GM13976 (cell line): ENCODE results near the gene PTGS1.

Source experiments
- DNase-seq: peaks from one replicate; pipeline ENCODE4 v3.0.0; 2012; ENCODE audit warnings: low spot score
- in situ Hi-C: fragments of 300-500 bp; cut with MboI; formaldehyde crosslinking; loops from one replicate; pipeline ENCODE4 v1.12.0; 2022; ENCODE audit warnings: low sequenced_read_pairs, mixed read lengths, inconsistent platforms; ENCODE audit not compliant: unreplicated experiment
- TF ChIP-seq, protein P1 (sequence below): IDR thresholded peaks from 2 replicates; pipeline ENCODE4 v1.5.1; 2012; ENCODE audit warnings: borderline replicate concordance, mild to moderate bottlenecking; ENCODE audit not compliant: insufficient read depth; ENCODE audit errors: extremely low read depth, missing control alignments, control extremely low read depth

The PTGS1 gene

DNA sequence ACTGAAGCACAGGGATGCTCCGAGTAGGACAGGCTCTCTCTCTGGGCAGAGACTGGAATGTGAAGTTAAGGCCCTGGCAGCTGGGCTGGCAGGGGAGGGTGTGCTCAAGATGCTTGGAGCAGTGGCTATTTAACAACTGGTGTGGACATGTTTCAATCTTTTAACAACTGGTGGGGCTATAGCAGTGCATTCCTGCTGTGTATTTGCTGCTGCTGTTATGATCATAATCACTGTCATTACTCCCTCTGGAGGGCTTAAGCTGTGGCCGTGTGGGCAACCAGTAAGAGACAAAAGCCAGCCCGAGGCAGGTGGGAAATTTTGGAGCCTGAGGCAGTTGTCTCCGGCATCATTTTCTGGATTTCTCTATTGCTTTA lies 33.3 kb upstream of the PTGS1 start:
- DNase-seq: no peak
- in situ Hi-C loops: no loop called here
- TF ChIP-seq, protein P1, sequence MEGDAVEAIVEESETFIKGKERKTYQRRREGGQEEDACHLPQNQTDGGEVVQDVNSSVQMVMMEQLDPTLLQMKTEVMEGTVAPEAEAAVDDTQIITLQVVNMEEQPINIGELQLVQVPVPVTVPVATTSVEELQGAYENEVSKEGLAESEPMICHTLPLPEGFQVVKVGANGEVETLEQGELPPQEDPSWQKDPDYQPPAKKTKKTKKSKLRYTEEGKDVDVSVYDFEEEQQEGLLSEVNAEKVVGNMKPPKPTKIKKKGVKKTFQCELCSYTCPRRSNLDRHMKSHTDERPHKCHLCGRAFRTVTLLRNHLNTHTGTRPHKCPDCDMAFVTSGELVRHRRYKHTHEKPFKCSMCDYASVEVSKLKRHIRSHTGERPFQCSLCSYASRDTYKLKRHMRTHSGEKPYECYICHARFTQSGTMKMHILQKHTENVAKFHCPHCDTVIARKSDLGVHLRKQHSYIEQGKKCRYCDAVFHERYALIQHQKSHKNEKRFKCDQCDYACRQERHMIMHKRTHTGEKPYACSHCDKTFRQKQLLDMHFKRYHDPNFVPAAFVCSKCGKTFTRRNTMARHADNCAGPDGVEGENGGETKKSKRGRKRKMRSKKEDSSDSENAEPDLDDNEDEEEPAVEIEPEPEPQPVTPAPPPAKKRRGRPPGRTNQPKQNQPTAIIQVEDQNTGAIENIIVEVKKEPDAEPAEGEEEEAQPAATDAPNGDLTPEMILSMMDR: no peak

DNA sequence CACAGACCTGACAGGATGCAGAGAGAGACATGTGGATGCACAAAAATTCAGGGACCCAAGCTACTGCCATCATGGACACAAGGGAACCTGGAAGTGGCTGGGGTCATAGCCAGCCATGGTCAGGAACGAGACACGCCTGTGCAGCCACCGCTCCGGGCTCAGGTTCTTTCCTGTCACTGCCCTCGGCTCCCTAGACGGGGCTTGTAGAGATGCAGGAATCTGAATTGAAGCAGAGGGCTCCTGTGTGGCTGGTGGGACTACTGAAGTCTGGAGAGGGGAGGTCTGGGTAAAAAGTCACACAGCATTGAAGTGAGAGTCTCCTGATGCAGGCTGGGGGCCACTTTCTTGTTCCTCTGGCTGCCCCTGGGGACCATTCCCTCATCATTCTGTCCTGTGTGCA lies 32.3 kb upstream of the PTGS1 start:
- TF ChIP-seq, protein P1: no peak
- in situ Hi-C loops: no loop called here
- no peak for DNase-seq

DNA sequence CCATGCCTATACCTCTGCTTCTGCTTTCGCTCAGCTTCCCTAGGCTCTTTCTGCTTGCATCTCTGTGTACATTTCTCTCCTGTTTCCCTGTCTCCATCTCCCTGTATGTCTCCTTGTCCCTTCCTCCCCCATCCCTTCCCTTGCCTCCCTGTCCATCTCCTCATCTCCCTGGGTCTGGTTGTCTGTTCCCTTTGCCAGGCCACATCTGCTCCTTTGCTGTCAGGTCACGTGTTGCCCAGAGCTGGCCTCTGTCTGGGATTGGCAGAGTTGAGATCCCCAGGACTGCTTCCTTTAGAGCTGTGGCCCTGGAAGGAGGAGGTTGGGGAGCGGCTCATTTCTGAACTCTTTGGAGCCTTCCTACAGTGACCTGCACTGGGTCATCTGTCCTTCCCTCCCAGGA lies 31.8 kb upstream of the PTGS1 start:
- in situ Hi-C loops: no loop called here
- no peak for DNase-seq
- TF ChIP-seq, protein P1: no peak

GRCh38 chr9:122339579-122339978 lies 31.2 kb upstream of the PTGS1 start:
- DNase-seq: no peak
- TF ChIP-seq, protein P1: no peak
- in situ Hi-C loops: no loop called here

DNA sequence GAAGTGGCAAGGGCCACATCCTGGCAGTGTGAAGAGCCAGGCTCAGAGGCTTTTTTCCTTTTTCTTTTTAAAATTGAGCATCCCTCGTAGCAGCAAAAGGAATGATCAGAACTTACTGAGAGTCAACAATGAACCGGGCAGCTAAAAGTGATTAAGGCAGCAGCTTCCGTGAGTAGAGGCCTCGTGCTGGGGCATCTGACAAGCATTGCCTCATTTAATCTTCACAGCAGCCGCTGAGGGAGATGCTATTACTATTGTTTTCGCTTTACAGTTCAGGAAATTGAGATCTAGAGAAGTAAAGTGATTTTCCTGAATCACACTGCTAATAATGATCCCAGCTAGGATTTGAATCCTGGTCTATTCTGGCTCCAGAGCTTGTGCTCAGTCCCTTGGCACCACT lies 30.7 kb upstream of the PTGS1 start:
- TF ChIP-seq, protein P1: no peak
- in situ Hi-C loops: no loop called here
- DNase-seq: no peak

- TF ChIP-seq, protein P1: no peak
- DNase-seq: no peak
- in situ Hi-C loops: no loop called here
These were observed 28.3 kb upstream of the PTGS1 start for GRCh38 chr9:122342323-122343050.
